ENCODE data around the gene NLRP1. TPM values are rescaled to one million over a fixed set of nuclear protein-coding genes. Genes with fewer than 3 reads are reported as not detected.

The NLRP1 gene
- total RNA-seq, 2 donors from 2014 or later = 62.7 to 73.2 TPM

DNA sequence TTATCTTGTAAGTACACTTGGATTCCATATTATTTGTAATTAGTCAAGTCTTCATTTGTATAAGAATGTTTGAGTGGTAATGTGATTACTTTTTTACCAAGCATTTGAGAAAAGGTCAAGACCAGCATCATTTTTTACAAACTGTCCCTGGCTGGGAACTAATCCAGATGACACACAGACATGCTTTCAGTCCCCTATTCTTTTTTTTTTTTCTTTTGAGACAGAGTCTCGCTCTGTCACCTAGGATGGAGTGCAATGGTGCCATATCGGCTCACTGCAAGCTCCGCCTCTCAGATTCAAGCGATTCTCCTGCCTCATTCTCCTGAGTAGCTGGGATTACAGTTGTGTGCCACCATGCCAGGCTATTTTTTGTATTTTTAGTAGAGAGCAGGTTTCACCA lies 102.9 kb downstream of the NLRP1 start:
- ATAC-seq (ENCODE audit: insufficient number of reproducible peaks, low FRiP score, low read depth) (no peak), DNase-seq (ENCODE audit: low spot score) (no peak)
- TF ChIP-seq, protein P1, sequence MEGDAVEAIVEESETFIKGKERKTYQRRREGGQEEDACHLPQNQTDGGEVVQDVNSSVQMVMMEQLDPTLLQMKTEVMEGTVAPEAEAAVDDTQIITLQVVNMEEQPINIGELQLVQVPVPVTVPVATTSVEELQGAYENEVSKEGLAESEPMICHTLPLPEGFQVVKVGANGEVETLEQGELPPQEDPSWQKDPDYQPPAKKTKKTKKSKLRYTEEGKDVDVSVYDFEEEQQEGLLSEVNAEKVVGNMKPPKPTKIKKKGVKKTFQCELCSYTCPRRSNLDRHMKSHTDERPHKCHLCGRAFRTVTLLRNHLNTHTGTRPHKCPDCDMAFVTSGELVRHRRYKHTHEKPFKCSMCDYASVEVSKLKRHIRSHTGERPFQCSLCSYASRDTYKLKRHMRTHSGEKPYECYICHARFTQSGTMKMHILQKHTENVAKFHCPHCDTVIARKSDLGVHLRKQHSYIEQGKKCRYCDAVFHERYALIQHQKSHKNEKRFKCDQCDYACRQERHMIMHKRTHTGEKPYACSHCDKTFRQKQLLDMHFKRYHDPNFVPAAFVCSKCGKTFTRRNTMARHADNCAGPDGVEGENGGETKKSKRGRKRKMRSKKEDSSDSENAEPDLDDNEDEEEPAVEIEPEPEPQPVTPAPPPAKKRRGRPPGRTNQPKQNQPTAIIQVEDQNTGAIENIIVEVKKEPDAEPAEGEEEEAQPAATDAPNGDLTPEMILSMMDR (IDR thresholded peaks at IDR 0.05) = no peak

DNA sequence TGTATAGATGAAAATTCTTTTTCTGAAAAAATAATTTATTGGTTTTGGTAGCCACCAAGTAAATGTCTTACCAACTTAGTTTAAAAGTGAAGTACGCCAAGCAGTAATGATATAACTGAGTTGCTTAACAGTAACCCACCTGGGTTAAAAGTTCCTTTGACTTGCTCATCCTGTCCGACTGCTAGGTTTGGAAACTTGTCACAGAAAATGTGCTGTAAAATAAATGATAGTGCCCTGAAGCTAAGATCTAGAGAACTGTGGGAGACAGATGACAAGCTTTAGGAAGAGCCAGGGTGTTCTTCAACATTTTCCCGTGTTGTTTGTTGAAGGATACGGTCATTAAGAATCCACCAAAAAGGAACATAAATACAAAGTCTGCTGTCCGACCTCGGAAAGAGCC lies 103.3 kb downstream of the NLRP1 start:
- H3K9me3 ChIP-seq = no peaks in the 10 kb centered on the region
- no peak overlapping the region for H3K27ac ChIP-seq
- no peak for DNase-seq (ENCODE audit: low spot score)
- H3K4me3 ChIP-seq = no peak overlapping the region
- H3K36me3 ChIP-seq = peaks cover 65% of the 10 kb centered on the region
- H3K4me1 ChIP-seq (ENCODE audit: control insufficient read depth in 1 of 2, low read depth in 2 of 2) = peaks cover 8 to 10% of the 10 kb centered on the region in 2 donors
- TF ChIP-seq, protein P1 (IDR thresholded peaks at IDR 0.05) = no peak
- H3K27me3 ChIP-seq (replicated peaks; ENCODE audit: insufficient read depth) = no peaks in the 10 kb centered on the region
- no peak for ATAC-seq (ENCODE audit: insufficient number of reproducible peaks, low FRiP score, low read depth)

More for the DNA sequence above, 102.9 kb downstream of the NLRP1 start:
- Histone ChIP-seq H3K27ac (no peak overlapping the region), H3K4me1 (ENCODE audit: control insufficient read depth in 1 of 2, low read depth in 2 of 2) (peaks cover 8 to 10% of the 10 kb centered on the region in 2 donors), H3K36me3 (peaks cover 65% of the 10 kb centered on the region), H3K27me3 (replicated peaks; ENCODE audit: insufficient read depth) (no peaks in the 10 kb centered on the region), H3K9me3 (no peaks in the 10 kb centered on the region), H3K4me3 (no peak overlapping the region)

DNA sequence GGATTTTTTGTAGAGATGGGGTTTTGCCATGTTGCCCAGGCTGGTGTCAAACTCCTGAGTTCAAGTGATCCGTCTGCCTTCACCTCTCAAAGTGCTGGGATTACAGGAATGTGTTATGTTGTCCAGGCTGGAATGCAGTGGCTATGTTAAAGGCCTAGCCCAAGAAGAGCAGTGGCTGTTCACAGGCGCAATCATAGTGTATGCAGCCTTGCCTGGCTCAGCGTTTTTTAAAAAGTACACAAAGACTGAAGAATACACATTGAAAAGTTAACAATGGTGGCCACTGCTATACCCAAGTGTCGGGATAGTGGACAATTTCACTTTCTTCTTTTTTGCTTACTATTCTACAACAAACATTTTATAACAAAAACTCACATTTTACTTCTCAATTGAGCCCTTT lies 105.3 kb downstream of the NLRP1 start:
- H3K4me3 ChIP-seq = no peak overlapping the region
- no peaks in the 10 kb centered on the region for H3K27me3 ChIP-seq (replicated peaks; ENCODE audit: insufficient read depth)
- ATAC-seq (ENCODE audit: insufficient number of reproducible peaks, low FRiP score, low read depth) (no peak), DNase-seq (ENCODE audit: low spot score) (no peak)
- peaks cover 65% of the 10 kb centered on the region for H3K36me3 ChIP-seq
- H3K4me1 ChIP-seq (ENCODE audit: control insufficient read depth in 1 of 2, low read depth in 2 of 2) = no peaks in the 10 kb centered on the region
- TF ChIP-seq, protein P1 (IDR thresholded peaks at IDR 0.05) = no peak
- H3K9me3 ChIP-seq = no peaks in the 10 kb centered on the region
- no peak overlapping the region for H3K27ac ChIP-seq

DNA sequence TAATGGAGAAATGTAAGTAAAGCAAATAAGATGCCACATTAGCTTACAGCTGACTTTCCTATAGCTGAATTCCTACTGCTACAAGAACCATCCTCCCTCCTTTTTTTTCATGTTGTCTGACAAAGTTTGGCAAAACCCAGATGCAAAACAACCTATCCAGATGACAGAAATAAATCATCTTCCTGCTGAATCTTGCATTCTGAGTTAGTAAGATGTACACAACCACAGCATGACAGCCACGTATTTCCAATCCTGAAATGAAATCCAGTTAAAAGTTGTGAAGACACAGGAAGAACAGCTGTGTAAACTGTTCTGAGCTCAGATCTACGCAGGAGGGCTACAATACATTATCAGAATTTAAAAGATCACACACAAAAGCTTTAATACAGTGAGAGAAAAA lies 110.4 kb downstream of the NLRP1 start:
- Histone ChIP-seq H3K9me3 (no peaks in the 10 kb centered on the region), H3K4me1 (ENCODE audit: control insufficient read depth in 1 of 2, low read depth in 2 of 2) (peaks cover 0 to 5% of the 10 kb centered on the region in 2 donors), H3K4me3 (no peak overlapping the region), H3K27ac (no peak overlapping the region), H3K27me3 (replicated peaks; ENCODE audit: insufficient read depth) (no peaks in the 10 kb centered on the region), H3K36me3 (peaks cover 33% of the 10 kb centered on the region)
- ATAC-seq (ENCODE audit: insufficient number of reproducible peaks, low FRiP score, low read depth) = no peak
- TF ChIP-seq, protein P1 (IDR thresholded peaks at IDR 0.05) = no peak
- no peak for DNase-seq (ENCODE audit: low spot score)

DNA sequence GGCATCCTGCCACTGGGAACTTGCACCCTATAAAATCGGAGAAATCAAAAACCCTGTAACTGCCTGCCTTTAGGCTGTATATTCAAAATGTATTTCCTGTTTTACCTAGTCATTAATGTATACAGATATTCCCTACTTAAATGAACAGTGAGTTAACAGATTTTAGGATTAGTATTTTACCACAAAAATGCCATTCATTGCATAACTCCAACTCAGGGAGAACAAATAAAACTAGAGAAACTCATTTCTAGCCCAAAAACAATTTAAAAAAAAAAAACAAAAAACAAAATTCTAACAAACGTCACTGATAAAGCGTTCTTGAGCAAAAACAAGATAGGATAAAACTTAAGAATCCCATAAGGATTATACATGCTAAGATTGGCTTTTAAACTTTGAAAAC lies 111.8 kb downstream of the NLRP1 start:
- no peak overlapping the region for H3K27ac ChIP-seq
- peaks cover 2 to 8% of the 10 kb centered on the region in 2 donors for H3K4me1 ChIP-seq (ENCODE audit: control insufficient read depth in 1 of 2, low read depth in 2 of 2)
- H3K4me3 ChIP-seq = no peak overlapping the region
- peaks cover 19% of the 10 kb centered on the region for H3K36me3 ChIP-seq
- H3K9me3 ChIP-seq = no peaks in the 10 kb centered on the region
- H3K27me3 ChIP-seq (replicated peaks; ENCODE audit: insufficient read depth) = no peaks in the 10 kb centered on the region
- TF ChIP-seq, protein P1 (IDR thresholded peaks at IDR 0.05) = no peak
- ATAC-seq (ENCODE audit: insufficient number of reproducible peaks, low FRiP score, low read depth) (no peak), DNase-seq (ENCODE audit: low spot score) (no peak)

Measured in thoracic aorta (tissue), 2 donors.